NOMO-1 (cell line): Measurements from ENCODE around the gene TMEM259.

Experiments
- DNase-seq, 2 experiments: peaks; one replicate each; lab custom pipeline; 2025; ENCODE audit not compliant: unreplicated experiment in 2 of 2; lab: John Stamatoyannopoulos, UW

TMEM259 gene

GRCh38 chr19:964761-965694 lies 55.9 kb downstream of the TMEM259 start:
- no peak for DNase-seq

GRCh38 chr19:964116-964520 lies 56.8 kb downstream of the TMEM259 start:
- no peak for DNase-seq

GRCh38 chr19:963486-963951 lies 57.4 kb downstream of the TMEM259 start:
- DNase-seq: no peak

- DNase-seq: no peak
Measured at GRCh38 chr19:962683-963400, 58.1 kb downstream of the TMEM259 start.

- no peak for DNase-seq
Measured at GRCh38 chr19:961866-962620, 58.9 kb downstream of the TMEM259 start.

- DNase-seq: no peak
Measured at GRCh38 chr19:960601-960938, 60.4 kb downstream of the TMEM259 start.

- no peak for DNase-seq
Measured at GRCh38 chr19:960020-960419, 60.9 kb downstream of the TMEM259 start.
